HEK293T (cell line): Measurements from ENCODE around the gene ZWILCH.

Experiments used
- CTCF ChIA-PET: fragments of 350-600 bp; formaldehyde crosslinking; extraction: SDS; loops from one replicate; lab custom pipeline; 2021; ENCODE audit warnings: antibody characterized with exemption, inconsistent platforms; lab: Yijun Ruan, JAX
- POLR2A ChIA-PET: fragments of 350-600 bp; formaldehyde crosslinking; extraction: SDS; loops from one replicate; lab custom pipeline; 2020; ENCODE audit warnings: antibody characterized with exemption, inconsistent platforms; lab: Yijun Ruan, JAX
- DNase-seq: peaks from one replicate; pipeline ENCODE4 v3.0.0; 2012; ENCODE audit warnings: mixed read lengths; ENCODE audit errors: extremely low spot score
- ARNT ChIP-seq: fragments of 450-650 bp; IDR thresholded peaks from 2 replicates; pipeline ENCODE4 v1.6.1; 2017; ENCODE audit warnings: mild to moderate bottlenecking
- BHLHE40 ChIP-seq: fragments of 450-650 bp; IDR thresholded peaks from 2 replicates; pipeline ENCODE4 v1.6.1; 2016; ENCODE audit warnings: mild to moderate bottlenecking, moderate library complexity, borderline replicate concordance
- CTBP1 ChIP-seq: fragments of 450-650 bp; IDR thresholded peaks from 2 replicates; pipeline ENCODE4 v1.6.1; 2016; ENCODE audit warnings: borderline replicate concordance
- ELF4 ChIP-seq: fragments of 450-650 bp; IDR thresholded peaks from 2 replicates; pipeline ENCODE4 v1.6.1; 2017; ENCODE audit warnings: antibody characterized with exemption
- FOXA1 ChIP-seq: fragments of 450-650 bp; IDR thresholded peaks from 2 replicates; pipeline ENCODE4 v1.6.1; 2016; ENCODE audit warnings: mild to moderate bottlenecking
- FOXK2 ChIP-seq: fragments of 450-650 bp; IDR thresholded peaks from 2 replicates; pipeline ENCODE4 v1.6.1; 2016; ENCODE audit warnings: mild to moderate bottlenecking
- FOXM1 ChIP-seq: fragments of 450-650 bp; IDR thresholded peaks from 2 replicates; pipeline ENCODE4 v1.6.1; 2017; ENCODE audit warnings: mild to moderate bottlenecking, borderline replicate concordance
- HDGF ChIP-seq: fragments of 450-650 bp; IDR thresholded peaks from 2 replicates; pipeline ENCODE4 v1.6.1; 2017; ENCODE audit warnings: antibody characterized with exemption, borderline replicate concordance
- L3MBTL2 ChIP-seq: fragments of 450-650 bp; conservative IDR thresholded peaks from 2 replicates; pipeline ENCODE4 v1.6.1; 2016; ENCODE audit warnings: mild to moderate bottlenecking
- LEF1 ChIP-seq: fragments of 450-650 bp; IDR thresholded peaks from 2 replicates; pipeline ENCODE4 v1.6.1; 2017; ENCODE audit warnings: mild to moderate bottlenecking, borderline replicate concordance
- NFRKB ChIP-seq: fragments of 450-650 bp; IDR thresholded peaks from 2 replicates; pipeline ENCODE4 v1.6.1; 2016; ENCODE audit warnings: mild to moderate bottlenecking, moderate library complexity
- SP1 ChIP-seq: fragments of 450-650 bp; IDR thresholded peaks from 2 replicates; pipeline ENCODE4 v1.6.1; 2017
- SUZ12 ChIP-seq: fragments of 450-650 bp; IDR thresholded peaks from 2 replicates; pipeline ENCODE4 v1.6.1; 2016; ENCODE audit warnings: mild to moderate bottlenecking
- TARDBP ChIP-seq: fragments of 450-650 bp; IDR thresholded peaks from 2 replicates; pipeline ENCODE4 v1.6.1; 2016
- ZNF384 ChIP-seq: fragments of 450-650 bp; IDR thresholded peaks from 2 replicates; pipeline ENCODE4 v1.6.1; 2016
- TF ChIP-seq, protein P1 (sequence below): fragments of 450-650 bp; IDR thresholded peaks from 2 replicates; pipeline ENCODE4 v1.6.1; 2016

ZWILCH gene

GRCh38 chr15:66594344-66594743, 89.2 kb downstream of the ZWILCH start:
- CTCF ChIA-PET: no interaction called here
- POLR2A ChIA-PET: interaction anchor here (0.9 kb wide), 1 partner anchor 255 kb away, joined by 3 read pairs; no protein-coding TSS in a partner anchor
- no peak for TF ChIP-seq NFRKB
- no peak for TF ChIP-seq L3MBTL2
- no peak for TF ChIP-seq LEF1
- TF ChIP-seq FOXM1: no peak
- TF ChIP-seq SP1: no peak
- TF ChIP-seq HDGF: no peak
- TF ChIP-seq TARDBP: no peak
- no peak for TF ChIP-seq FOXA1
- no peak for DNase-seq

DNA sequence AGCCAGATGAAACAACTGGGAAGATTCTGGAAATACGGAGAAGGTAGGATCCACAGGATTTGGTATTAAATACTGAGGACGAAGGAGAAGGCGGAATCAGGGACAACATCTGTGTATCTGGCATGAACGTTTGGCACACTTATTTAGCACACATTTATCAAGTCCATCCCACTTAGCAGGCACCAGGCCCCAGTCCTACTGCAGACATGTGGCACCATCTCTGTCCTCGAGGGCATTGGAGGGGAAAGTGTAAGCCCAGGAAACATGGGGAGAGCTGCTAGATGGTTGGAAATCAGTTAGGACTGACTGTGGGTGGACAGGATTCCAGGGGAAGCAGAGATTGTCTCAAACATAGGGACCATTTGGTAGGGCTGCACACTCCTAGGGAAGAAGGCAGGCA, 89.7 kb downstream of the ZWILCH start:
- CTCF ChIA-PET: no interaction called here
- POLR2A ChIA-PET: no interaction called here
- TF ChIP-seq NFRKB (no peak), ARNT (no peak), ELF4 (no peak), ZNF384 (no peak), FOXM1 (no peak), HDGF (no peak), L3MBTL2 (no peak), CTBP1 (no peak), SP1 (no peak), LEF1 (no peak), TARDBP (no peak), FOXA1 (no peak), SUZ12 (no peak), BHLHE40 (no peak), FOXK2 (no peak)
- TF ChIP-seq, protein P1, sequence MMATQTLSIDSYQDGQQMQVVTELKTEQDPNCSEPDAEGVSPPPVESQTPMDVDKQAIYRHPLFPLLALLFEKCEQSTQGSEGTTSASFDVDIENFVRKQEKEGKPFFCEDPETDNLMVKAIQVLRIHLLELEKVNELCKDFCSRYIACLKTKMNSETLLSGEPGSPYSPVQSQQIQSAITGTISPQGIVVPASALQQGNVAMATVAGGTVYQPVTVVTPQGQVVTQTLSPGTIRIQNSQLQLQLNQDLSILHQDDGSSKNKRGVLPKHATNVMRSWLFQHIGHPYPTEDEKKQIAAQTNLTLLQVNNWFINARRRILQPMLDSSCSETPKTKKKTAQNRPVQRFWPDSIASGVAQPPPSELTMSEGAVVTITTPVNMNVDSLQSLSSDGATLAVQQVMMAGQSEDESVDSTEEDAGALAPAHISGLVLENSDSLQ: no peak
- no peak for DNase-seq

DNA sequence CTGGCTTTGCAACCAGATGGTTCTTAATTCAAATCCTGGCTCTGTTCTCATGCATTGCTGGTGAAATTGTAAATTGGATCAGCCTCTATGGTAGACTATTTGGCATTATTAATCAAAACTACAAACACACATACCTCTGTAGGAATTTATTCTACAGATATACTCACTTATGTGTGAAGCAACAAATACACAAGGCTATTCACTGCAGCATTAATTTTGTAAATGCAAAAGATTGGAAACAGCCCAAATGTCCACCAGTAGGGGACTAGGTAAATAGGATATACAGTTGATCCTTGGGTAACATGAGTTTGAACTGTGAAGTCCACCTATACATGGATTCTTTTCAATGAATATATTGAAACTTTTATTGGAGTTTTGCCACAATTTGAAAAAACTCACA, 90.2 kb downstream of the ZWILCH start:
- no peak for DNase-seq
- ChIA-PET CTCF (interaction anchor here (1.5 kb wide), 1 partner anchor 257 kb away, joined by 4 read pairs; no protein-coding TSS in a partner anchor), POLR2A (no interaction called here)
- TF ChIP-seq HDGF (no peak), BHLHE40 (no peak), ELF4 (no peak), ZNF384 (no peak), FOXA1 (no peak), SUZ12 (no peak), ARNT (no peak), NFRKB (no peak), CTBP1 (no peak), FOXM1 (no peak), L3MBTL2 (no peak), FOXK2 (no peak), TARDBP (no peak)
- TF ChIP-seq, protein P1: no peak

- ChIA-PET POLR2A (no interaction called here), CTCF (interaction anchor here (0.6 to 1.5 kb wide), 2 partner anchors 256 to 315 kb away, joined by 3 to 4 read pairs; no protein-coding TSS in a partner anchor)
- TF ChIP-seq CTBP1: no peak
- TF ChIP-seq HDGF: no peak
- TF ChIP-seq LEF1: no peak
- no peak for TF ChIP-seq FOXM1
- no peak for DNase-seq
Observed at GRCh38 chr15:66595931-66596545, 90.9 kb downstream of the ZWILCH start.

DNA sequence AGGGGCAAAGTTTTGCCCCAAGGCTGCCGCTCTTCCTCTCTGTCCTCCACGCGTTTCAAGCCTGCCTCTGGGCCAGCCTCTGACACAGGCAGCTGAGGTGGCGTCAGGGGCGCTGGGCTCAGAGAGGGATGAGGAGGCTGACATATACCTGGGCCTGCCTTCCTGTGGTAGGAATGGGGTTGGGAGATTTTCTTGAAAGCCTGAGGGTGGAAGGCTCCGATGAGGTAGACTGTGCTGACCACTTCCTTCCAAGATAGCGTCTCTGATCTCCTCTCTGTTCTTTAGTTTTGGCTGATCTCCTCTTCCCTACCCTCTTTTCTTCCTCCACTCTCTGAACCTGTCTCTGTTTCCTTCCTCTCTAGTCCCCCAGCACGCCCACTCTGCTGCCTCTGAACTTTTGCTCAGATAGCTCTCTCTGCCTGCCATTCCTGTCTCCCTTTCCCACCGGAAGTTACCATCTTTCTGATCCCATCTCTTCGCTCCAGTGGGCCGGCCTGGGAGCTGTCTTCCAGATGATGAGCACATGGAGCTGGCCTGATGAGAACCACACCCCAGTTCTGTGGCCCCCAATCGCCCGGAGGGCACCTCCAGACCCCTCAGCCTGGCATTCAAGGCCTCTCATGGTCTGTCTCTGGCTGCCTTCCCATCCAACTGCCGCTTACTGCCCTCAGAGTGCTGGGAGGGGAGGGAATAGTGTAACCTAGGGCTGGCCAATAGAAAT, 93.1 kb downstream of the ZWILCH start:
- TF ChIP-seq ARNT (no peak), FOXK2 (no peak), LEF1 (no peak), FOXA1 (no peak), BHLHE40 (no peak)
- ChIA-PET CTCF (interaction anchor here (1.8 kb wide), 1 partner anchor 253 kb away, joined by 5 read pairs; no protein-coding TSS in a partner anchor), POLR2A (no interaction called here)
- DNase-seq: no peak
